ENCODE measurements around the gene PICALM. TPM values are rescaled to one million over a fixed set of nuclear protein-coding genes. Genes with fewer than 3 reads are reported as not detected.

PICALM gene
- polyA plus RNA-seq, 1 experiment, result 303 TPM

DNA sequence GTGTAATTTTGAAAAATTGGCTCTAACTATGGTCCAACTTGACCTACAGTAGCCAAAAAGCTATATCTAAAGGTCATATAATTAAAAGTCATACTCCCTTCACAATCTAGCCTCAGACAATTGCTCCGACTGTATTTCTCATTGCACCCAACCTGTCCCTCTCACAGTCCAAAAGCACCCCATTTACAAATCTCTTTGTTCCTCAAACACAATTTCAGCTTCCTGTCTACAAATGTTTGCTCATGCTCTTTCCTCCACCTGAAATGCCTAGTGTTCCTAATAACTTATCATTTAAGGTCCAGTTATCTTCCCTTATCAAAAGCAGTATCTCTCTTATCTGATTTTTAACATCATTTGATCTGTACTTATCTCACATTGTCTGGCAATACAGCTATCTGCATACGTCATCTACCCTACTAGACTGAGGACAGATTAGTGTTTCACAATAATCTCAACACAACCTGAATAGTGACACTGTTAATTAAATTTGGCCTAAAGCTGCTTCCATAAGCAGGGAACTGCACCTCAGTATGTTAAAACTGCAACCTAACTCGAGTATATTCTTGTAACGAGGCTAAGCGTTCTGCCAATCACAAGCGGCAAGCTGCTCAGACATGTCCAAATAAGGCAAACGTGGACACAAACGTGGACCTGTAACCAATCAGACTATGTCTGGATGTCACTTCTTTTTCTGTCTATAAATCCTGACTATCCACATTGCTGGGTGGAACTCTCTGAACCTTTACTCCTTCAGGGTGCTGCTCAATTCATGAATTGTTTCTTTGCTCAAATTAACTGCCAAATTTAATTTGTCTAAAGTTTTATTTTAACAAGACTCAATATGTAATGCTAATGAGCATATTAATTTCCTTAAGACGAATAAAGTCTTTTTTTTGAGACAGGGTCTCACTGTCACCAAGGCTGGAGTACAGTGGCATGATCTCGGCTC is 15.9 kb downstream of the PICALM start:
- DNase-seq (ENCODE audit: low read depth, low spot score), result no peak
- Histone ChIP-seq H3K4me3 (ENCODE audit: low read depth, low read length) (no peak overlapping the region), H3K27me3 (ENCODE audit: control insufficient read depth, insufficient read depth, low read length) (no peaks in the 10 kb centered on the region), H3K27ac (ENCODE audit: low read depth, low read length) (no peak overlapping the region), H3K9me3 (ENCODE audit: control insufficient read depth, insufficient read depth, low read length) (peaks cover 2% of the 10 kb centered on the region; the same call in 1 of the 2 replicates)
- ChIA-PET CTCF (interaction anchor here (1.3 to 4.2 kb wide), 2 partner anchors 11 to 141 kb away, joined by 3 to 45 read pairs; no protein-coding TSS in a partner anchor), POLR2A (no interaction called here)
- TF ChIP-seq, protein P1, sequence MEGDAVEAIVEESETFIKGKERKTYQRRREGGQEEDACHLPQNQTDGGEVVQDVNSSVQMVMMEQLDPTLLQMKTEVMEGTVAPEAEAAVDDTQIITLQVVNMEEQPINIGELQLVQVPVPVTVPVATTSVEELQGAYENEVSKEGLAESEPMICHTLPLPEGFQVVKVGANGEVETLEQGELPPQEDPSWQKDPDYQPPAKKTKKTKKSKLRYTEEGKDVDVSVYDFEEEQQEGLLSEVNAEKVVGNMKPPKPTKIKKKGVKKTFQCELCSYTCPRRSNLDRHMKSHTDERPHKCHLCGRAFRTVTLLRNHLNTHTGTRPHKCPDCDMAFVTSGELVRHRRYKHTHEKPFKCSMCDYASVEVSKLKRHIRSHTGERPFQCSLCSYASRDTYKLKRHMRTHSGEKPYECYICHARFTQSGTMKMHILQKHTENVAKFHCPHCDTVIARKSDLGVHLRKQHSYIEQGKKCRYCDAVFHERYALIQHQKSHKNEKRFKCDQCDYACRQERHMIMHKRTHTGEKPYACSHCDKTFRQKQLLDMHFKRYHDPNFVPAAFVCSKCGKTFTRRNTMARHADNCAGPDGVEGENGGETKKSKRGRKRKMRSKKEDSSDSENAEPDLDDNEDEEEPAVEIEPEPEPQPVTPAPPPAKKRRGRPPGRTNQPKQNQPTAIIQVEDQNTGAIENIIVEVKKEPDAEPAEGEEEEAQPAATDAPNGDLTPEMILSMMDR (IDR thresholded peaks at IDR 0.05; ENCODE audit: low read depth, low read length), result no peak

DNA sequence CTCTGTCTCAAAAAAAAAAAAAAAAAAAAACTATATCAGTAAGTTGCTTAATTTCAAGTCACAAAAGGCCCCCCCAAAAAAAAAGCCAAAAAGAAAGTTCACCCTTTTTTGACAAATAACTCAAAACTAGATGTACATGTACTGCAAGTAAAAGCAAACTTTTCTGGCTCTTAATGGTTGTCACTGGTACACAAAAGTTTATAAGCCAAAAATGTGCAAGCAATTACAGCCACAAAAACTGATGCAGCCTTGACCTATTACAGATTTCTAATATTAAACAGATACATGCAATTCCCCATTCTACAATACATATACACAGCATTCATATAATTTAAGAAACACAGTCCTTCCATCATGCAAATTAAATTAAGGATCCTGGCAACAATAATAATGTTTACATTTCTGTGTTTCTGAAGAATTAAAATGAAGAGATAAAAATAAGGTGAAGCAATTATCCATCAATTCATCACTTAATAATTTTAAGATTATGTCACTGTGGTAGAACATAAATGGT is 18.6 kb downstream of the PICALM start:
- DNase-seq (ENCODE audit: low read depth, low spot score), result no peak
- POLR2A ChIA-PET, result no interaction called here
- Histone ChIP-seq H3K9me3 (ENCODE audit: control insufficient read depth, insufficient read depth, low read length) (no peaks in the 10 kb centered on the region), H3K27ac (ENCODE audit: low read depth, low read length) (no peak overlapping the region), H3K4me3 (ENCODE audit: low read depth, low read length) (no peak overlapping the region), H3K27me3 (ENCODE audit: control insufficient read depth, insufficient read depth, low read length) (no peaks in the 10 kb centered on the region)
- CTCF ChIA-PET, result interaction anchor here (1.2 to 4.2 kb wide), 2 partner anchors 9 to 144 kb away, joined by 4 to 45 read pairs; no protein-coding TSS in a partner anchor
- TF ChIP-seq, protein P1 (IDR thresholded peaks at IDR 0.05; ENCODE audit: low read depth, low read length), result no peak

DNA sequence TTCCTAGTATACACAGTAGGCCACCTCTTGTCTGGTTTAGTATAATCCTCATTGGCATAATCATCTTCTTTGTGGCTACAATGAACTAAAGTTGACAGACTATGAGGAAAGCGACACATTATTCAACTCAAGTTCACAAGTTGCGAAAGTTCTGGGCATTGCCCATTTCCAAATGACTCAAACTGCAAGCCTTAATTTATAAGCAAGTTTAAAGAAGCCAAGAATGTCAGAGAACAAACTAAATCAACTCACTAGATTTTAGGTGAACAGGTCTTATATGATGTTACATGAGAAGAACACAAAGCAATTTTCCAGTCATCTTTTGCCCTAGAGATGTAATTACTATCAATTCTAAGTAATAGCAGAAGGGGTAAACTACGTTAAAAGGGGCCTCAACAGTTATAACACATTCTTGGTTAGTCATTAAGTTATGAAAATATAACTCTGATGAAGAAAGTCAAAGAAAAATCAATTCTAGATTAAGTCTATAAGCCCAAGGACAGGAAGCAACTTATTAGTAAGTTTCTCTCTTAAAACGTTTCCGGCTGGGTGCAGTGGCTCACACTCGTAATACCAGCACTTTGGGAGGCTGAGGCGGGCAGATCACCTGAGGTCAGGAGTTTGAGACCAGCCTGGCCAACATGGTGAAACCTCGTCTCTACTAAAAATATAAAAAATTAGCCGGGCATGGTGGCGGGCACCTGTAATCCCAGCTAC is 21.5 kb downstream of the PICALM start:
- Histone ChIP-seq H3K4me3 (ENCODE audit: low read depth, low read length) (no peak overlapping the region), H3K9me3 (ENCODE audit: control insufficient read depth, insufficient read depth, low read length) (no peaks in the 10 kb centered on the region), H3K27me3 (ENCODE audit: control insufficient read depth, insufficient read depth, low read length) (no peaks in the 10 kb centered on the region), H3K27ac (ENCODE audit: low read depth, low read length) (no peak overlapping the region)
- no peak for DNase-seq (ENCODE audit: low read depth, low spot score)
- POLR2A ChIA-PET, result no interaction called here
- CTCF ChIA-PET, result no interaction called here
- TF ChIP-seq, protein P1 (IDR thresholded peaks at IDR 0.05; ENCODE audit: low read depth, low read length), result no peak

DNA sequence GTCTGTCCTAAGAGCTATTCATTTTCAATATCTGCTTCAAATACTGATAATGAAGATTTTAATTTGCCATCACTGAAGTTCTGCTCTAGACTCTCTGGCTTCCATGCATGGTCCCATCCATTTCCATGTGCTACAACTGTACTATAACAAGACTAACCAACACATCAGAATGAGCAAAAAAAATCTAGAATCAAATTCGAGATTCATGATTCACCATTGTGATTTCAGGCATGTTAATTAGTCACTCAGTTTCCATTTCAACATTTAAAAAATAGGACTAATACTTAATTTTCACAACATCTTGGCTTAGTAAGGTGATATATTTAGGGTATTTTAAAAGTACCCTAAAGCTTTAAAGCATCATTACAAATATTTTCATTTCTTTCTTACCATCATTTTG is 22.8 kb downstream of the PICALM start:
- Histone ChIP-seq H3K27me3 (ENCODE audit: control insufficient read depth, insufficient read depth, low read length) (no peaks in the 10 kb centered on the region), H3K27ac (ENCODE audit: low read depth, low read length) (no peak overlapping the region), H3K4me3 (ENCODE audit: low read depth, low read length) (no peak overlapping the region), H3K9me3 (ENCODE audit: control insufficient read depth, insufficient read depth, low read length) (no peaks in the 10 kb centered on the region)
- ChIA-PET CTCF (interaction anchor here (1.0 to 1.6 kb wide), 3 partner anchors 15 to 173 kb away, joined by 3 to 7 read pairs (median 3); no protein-coding TSS in a partner anchor), POLR2A (no interaction called here)
- no peak for DNase-seq (ENCODE audit: low read depth, low spot score)
- TF ChIP-seq, protein P1 (IDR thresholded peaks at IDR 0.05; ENCODE audit: low read depth, low read length), result no peak

Data from AG04450 (cell line).